HepG2 (cell line): ENCODE results near the gene SMIM21.

Experiments used
- MTF1 ChIP-seq: sonication (generic); formaldehyde crosslinking; IDR thresholded peaks from 2 replicates; pipeline ENCODE4 v1.5.0; 2020; ENCODE audit warnings: missing genetic modification reagents
- POLR2A ChIP-seq, 2 experiments: IDR thresholded peaks; 2 replicates each; pipeline ENCODE4 v1.6.1; 2011; ENCODE audit warnings: low read depth in 2 of 2, low read length in 2 of 2, mild to moderate bottlenecking in 1 of 2, moderate library complexity in 1 of 2; ENCODE audit not compliant: insufficient read depth in 1 of 2
- TF ChIP-seq, protein P1 (sequence below), 2 experiments: sonication (generic) in 1 of 2; formaldehyde crosslinking in 1 of 2; IDR thresholded peaks; 2 replicates each; pipeline versions ENCODE4 v1.5.1 to v1.6.1; 2011 to 2020; ENCODE audit warnings: borderline replicate concordance in 1 of 2, low read depth in 1 of 2, low read length in 1 of 2, mild to moderate bottlenecking in 1 of 2, missing genetic modification reagents in 1 of 2, moderate library complexity in 1 of 2

DNA sequence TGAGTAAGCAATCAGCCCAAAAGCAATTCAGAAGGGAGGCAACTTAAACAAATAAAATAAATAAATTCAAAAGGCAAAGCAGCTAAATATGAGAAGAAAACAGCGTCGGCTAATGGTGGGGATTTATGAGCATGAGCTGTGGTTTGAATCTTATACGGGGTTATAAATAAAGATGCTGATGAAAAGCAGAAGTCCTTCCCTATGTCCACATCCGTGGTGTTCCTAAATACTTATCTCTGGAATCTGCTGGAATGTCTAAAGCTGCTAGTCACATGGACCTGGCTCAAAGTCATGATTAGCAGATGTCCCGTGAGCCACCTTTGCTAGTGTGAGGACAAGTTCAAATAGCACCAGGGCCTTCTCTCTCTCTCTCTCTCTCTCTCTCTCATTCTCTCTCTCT is 33.8 kb downstream of the SMIM21 start:
- TF ChIP-seq POLR2A (IDR thresholded peaks at IDR 0.05; ENCODE audit: insufficient read depth in 1 of 2, low read depth in 2 of 2, low read length in 2 of 2) (no peak), MTF1 (CRISPR knock-in tag) (no peak)
- TF ChIP-seq, protein P1, sequence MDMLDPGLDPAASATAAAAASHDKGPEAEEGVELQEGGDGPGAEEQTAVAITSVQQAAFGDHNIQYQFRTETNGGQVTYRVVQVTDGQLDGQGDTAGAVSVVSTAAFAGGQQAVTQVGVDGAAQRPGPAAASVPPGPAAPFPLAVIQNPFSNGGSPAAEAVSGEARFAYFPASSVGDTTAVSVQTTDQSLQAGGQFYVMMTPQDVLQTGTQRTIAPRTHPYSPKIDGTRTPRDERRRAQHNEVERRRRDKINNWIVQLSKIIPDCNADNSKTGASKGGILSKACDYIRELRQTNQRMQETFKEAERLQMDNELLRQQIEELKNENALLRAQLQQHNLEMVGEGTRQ (IDR thresholded peaks at IDR 0.05; ENCODE audit: low read depth, low read length): no peak
- TF ChIP-seq, protein P1 (CRISPR knock-in tag; IDR thresholded peaks at IDR 0.05; ENCODE audit: borderline replicate concordance): no peak
